DMS 273 (cell line): ENCODE data around the gene HOXA6.

Source experiments
- DNase-seq: peaks from one replicate; lab custom pipeline; 2025; ENCODE audit not compliant: unreplicated experiment; lab: John Stamatoyannopoulos, UW

The HOXA6 gene

GRCh38 chr7:27099453-27100370 lies 47.9 kb downstream of the HOXA6 start:
- DNase-seq: no peak

- no peak for DNase-seq
These were observed 48.8 kb downstream of the HOXA6 start for GRCh38 chr7:27098578-27099451.

GRCh38 chr7:27097686-27098577 lies 49.6 kb downstream of the HOXA6 start:
- no peak for DNase-seq

- peak; percentile 71 for DNase-seq
These were observed 50.6 kb downstream of the HOXA6 start for GRCh38 chr7:27096768-27097514.

GRCh38 chr7:27095897-27096767 lies 51.4 kb downstream of the HOXA6 start, which contains the start of gene HOXA1:
TSS of gene HOXA1 (minus strand) at chr7:27096000. CDS start at chr7:27095912, 88 bp downstream.
- DNase-seq: peak; percentile 97
